ENCODE results near the gene ACLY.
"Not testable (repeated sequence)": the region's sequence is repeated elsewhere in the genome, so short reads cannot be mapped to it uniquely, and the experiment has no call there.

ACLY gene

GRCh38 chr17:41939693-41940090, 20.9 kb upstream of the ACLY start:
- no peak for DNase-seq (ENCODE audit: low spot score)

- no peak for DNase-seq (ENCODE audit: low spot score)
These were observed 20.4 kb upstream of the ACLY start for GRCh38 chr17:41939044-41939692.

- no peak for DNase-seq (ENCODE audit: low spot score)
These were observed 19.5 kb upstream of the ACLY start for GRCh38 chr17:41937970-41938954.

GRCh38 chr17:41935641-41936040, 16.9 kb upstream of the ACLY start:
- no peak for DNase-seq (ENCODE audit: low spot score)

- DNase-seq (ENCODE audit: low spot score): no peak
These were observed 14.2 kb upstream of the ACLY start for GRCh38 chr17:41932816-41933389.

- not testable (repeated sequence) for DNase-seq (ENCODE audit: low spot score)
These were observed 13.0 kb upstream of the ACLY start for GRCh38 chr17:41931715-41932114.

- DNase-seq (ENCODE audit: low spot score): not testable (repeated sequence)
These were observed 12.0 kb upstream of the ACLY start for GRCh38 chr17:41930833-41931156.

GRCh38 chr17:41930009-41930832, 11.5 kb upstream of the ACLY start, which contains the start of gene ODAD4:
ODAD4 (plus strand) TSS chr17:41930617; CDS start chr17:41930724, 107 bp downstream.
- peak; percentile 100 for DNase-seq (ENCODE audit: low spot score)

- no peak for DNase-seq (ENCODE audit: low spot score)
These were observed 10.0 kb upstream of the ACLY start for GRCh38 chr17:41928693-41929251.

GRCh38 chr17:41925991-41926590, 7.3 kb upstream of the ACLY start:
- DNase-seq (ENCODE audit: low spot score): no peak

- DNase-seq (ENCODE audit: low spot score): no peak
These were observed 1.8 kb upstream of the ACLY start for GRCh38 chr17:41920580-41920955.

GRCh38 chr17:41919840-41920579, 1.3 kb upstream of the ACLY start:
- DNase-seq (ENCODE audit: low spot score): no peak

- DNase-seq (ENCODE audit: low spot score): no peak
These were observed 540 bp upstream of the ACLY start for GRCh38 chr17:41919165-41919817.

- DNase-seq (ENCODE audit: low spot score): no peak
These were observed 955 bp downstream of the ACLY start for GRCh38 chr17:41917679-41918313.

- DNase-seq (ENCODE audit: low spot score): peak; percentile 60
These were observed 1.6 kb downstream of the ACLY start for GRCh38 chr17:41917192-41917591.

- DNase-seq (ENCODE audit: low spot score): no peak
These were observed 3.2 kb downstream of the ACLY start for GRCh38 chr17:41915566-41915965.

- DNase-seq (ENCODE audit: low spot score): no peak
These were observed 3.7 kb downstream of the ACLY start for GRCh38 chr17:41915020-41915419.

- no peak for DNase-seq (ENCODE audit: low spot score)
These were observed 4.4 kb downstream of the ACLY start for GRCh38 chr17:41914358-41914766.

- no peak for DNase-seq (ENCODE audit: low spot score)
These were observed 5.0 kb downstream of the ACLY start for GRCh38 chr17:41913798-41914197.

GRCh38 chr17:41912925-41913324, 5.8 kb downstream of the ACLY start:
- no peak for DNase-seq (ENCODE audit: low spot score)
